ENCODE results near the gene ARAF.

GRCh38 chrX:47515941-47516665, 44.9 kb upstream of the ARAF start:
- TF ChIP-seq CTCF (IDR thresholded peaks at IDR 0.05) (no peak), POLR2A (IDR thresholded peaks at IDR 0.05) (no peak), EP300 (IDR thresholded peaks at IDR 0.05) (no peak)

All from gastroesophageal sphincter (tissue), 3 donors.